Testis (tissue), 2 donors: ENCODE results near the gene SFR1.

Experiments
- POLR2A ChIP-seq: fragments of 450-650 bp; IDR thresholded peaks from one replicate; pipeline ENCODE4 v1.6.1; 2017; ENCODE audit warnings: antibody characterized with exemption, mild to moderate bottlenecking, moderate library complexity
- TF ChIP-seq, protein P1 (sequence below), 3 experiments: fragments of 450-650 bp in 2 of 3; fragments of 200-600 bp in 1 of 3; sonication (generic) in 1 of 3; IDR thresholded peaks; one replicate each; pipeline ENCODE4 v1.5.1; 2016 to 2019; ENCODE audit warnings: antibody characterized with exemption in 3 of 3, mild to moderate bottlenecking in 2 of 3, moderate library complexity in 1 of 3

GRCh38 chr10:104122225-104123107 is 495 bp downstream of the SFR1 start:
- TF ChIP-seq, protein P1, sequence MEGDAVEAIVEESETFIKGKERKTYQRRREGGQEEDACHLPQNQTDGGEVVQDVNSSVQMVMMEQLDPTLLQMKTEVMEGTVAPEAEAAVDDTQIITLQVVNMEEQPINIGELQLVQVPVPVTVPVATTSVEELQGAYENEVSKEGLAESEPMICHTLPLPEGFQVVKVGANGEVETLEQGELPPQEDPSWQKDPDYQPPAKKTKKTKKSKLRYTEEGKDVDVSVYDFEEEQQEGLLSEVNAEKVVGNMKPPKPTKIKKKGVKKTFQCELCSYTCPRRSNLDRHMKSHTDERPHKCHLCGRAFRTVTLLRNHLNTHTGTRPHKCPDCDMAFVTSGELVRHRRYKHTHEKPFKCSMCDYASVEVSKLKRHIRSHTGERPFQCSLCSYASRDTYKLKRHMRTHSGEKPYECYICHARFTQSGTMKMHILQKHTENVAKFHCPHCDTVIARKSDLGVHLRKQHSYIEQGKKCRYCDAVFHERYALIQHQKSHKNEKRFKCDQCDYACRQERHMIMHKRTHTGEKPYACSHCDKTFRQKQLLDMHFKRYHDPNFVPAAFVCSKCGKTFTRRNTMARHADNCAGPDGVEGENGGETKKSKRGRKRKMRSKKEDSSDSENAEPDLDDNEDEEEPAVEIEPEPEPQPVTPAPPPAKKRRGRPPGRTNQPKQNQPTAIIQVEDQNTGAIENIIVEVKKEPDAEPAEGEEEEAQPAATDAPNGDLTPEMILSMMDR (IDR thresholded peaks at IDR 0.05): no peak
- TF ChIP-seq POLR2A: no peak
